IPS DF 4.7 (cell line): ENCODE measurements around the gene XPR1.

Source experiments
- DNase-seq: peaks from one replicate; pipeline ENCODE4 v3.0.0-alpha.2; 2013; ENCODE audit warnings: low spot score; ENCODE audit errors: extremely low read depth

XPR1 gene

DNA sequence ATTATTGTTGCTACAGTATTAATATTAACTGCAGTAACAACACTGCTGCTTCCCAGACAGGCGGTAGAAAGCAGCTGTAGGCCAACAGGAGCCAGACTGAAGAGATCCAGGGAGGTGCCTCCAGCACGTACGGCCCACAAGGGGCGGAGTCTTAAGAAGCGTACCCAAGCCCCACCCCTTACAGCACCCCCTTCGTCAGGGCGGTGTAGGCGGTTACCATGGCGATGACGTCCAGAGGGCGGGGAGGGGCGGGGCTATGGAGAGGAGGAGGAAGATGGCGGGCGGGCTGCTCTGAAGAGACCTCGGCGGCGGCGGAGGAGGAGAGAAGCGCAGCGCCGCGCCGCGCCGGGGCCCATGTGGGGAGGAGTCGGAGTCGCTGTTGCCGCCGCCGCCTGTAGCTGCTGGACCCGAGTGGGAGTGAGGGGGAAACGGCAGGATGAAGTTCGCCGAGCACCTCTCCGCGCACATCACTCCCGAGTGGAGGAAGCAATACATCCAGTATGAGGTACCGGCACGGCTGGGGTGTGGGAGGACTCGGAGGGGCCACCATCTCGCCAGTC lies at the start of gene XPR1:
Gene XPR1 (plus strand): TSS at position 257 of the 560 bp plus-strand sequence. CDS start 180 bp downstream, at position 437.
- DNase-seq, result peak; percentile 87

DNA sequence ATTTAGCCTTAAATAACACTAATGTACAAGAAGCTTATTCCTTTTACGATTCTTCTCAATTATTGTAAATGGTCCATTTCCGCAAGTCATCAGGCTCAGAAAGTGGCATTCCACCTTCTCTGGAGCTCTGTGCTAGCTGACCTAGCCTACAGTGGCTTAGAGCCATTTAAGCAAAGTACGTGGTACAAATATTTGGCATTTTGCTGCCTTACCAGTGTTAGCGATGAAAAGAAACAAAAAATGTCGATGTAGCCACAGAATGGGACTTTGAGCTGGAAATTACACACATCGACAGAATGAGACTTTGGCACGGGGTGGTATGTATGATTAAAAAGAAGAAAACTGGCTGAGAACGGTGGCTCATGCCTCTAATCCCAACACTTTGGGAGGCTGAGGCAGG lies 47.0 kb upstream of the XPR1 start:
- no peak for DNase-seq

GRCh38 chr1:180585994-180586359 lies 45.8 kb upstream of the XPR1 start:
- no peak for DNase-seq

- no peak for DNase-seq
Observed at GRCh38 chr1:180586671-180587155, 45.1 kb upstream of the XPR1 start.

GRCh38 chr1:180588121-180588520 lies 43.7 kb upstream of the XPR1 start:
- DNase-seq, result no peak

DNA sequence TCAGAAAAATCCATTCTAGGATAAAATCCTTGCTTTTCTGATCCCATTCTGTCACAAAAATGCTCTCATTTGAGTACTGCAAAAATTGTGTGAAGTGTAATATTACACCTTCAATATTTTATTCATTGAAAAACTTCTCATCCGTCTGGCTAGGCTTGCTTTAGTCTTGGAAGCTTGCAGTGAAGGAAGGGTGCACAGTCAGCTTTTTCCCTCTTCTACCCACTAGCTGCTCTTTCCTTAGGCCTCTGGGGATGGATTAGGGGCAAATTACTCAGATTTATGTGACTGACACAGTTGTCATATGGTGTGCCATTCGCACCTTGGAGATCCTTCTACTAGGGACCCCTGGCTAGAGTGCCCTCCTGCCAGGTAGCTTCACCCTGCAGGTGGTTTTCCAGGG lies 40.9 kb upstream of the XPR1 start:
- no peak for DNase-seq

DNA sequence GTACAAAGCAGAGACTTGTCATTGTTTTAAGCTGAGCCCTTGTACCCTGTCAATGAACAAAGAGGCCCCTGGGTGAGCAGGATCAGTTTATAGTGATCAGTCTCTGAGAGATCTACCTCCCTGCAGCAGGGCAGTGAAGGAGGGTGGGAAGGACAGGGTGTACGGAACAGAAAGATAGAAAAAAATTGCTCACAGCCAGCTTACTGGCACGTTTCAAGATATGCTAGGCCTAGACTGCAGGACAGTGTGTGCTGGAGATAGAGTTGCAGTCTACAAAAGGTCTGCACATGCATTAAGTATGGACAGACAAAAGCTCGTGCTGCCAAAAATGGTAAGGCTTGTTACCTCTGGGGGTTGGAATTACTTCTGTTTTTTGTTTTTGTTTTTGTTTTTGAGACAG lies 38.4 kb upstream of the XPR1 start:
- no peak for DNase-seq

- no peak for DNase-seq
Observed at GRCh38 chr1:180594723-180595122, 37.1 kb upstream of the XPR1 start.

GRCh38 chr1:180595966-180596365 lies 35.9 kb upstream of the XPR1 start:
- DNase-seq, result no peak

- no peak for DNase-seq
Observed at GRCh38 chr1:180597520-180597919, 34.3 kb upstream of the XPR1 start.

DNA sequence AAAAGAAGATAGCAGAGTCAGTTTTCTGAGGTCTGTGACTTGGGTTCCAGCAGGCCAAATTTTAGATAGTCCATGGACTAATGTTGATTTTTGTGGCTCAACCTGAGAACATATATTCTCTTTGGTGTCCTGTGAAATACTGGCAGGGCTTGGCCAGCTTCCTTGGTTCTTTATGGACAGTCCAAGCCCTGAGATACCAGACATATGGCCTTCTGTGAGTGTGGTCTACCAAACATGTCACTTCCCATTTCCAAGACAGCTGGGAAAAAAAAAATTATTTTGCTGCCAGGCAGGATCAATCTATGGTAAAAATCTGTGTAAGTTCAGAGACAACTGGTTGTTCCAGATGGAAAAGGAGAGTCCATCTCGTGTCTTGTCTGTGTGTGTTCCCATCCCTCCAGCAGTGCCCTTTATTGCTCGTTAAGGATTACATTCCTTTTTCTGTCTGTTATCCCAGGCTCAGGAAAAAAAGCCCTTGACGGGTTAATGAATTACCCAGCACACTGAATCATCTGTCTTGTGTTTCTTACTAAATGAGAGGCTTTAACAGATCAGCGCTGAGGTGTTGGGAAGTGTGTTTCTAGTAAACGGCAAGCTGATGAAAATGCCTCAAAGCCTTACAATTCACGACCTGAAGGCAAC lies 33.4 kb upstream of the XPR1 start:
- no peak for DNase-seq

- DNase-seq, result no peak
Observed at GRCh38 chr1:180600343-180600742, 31.5 kb upstream of the XPR1 start.

- no peak for DNase-seq
Observed at GRCh38 chr1:180601512-180601911, 30.3 kb upstream of the XPR1 start.

GRCh38 chr1:180603223-180603849 lies 28.5 kb upstream of the XPR1 start:
- no peak for DNase-seq

- DNase-seq, result no peak
Observed at GRCh38 chr1:180603850-180604226, 28.0 kb upstream of the XPR1 start.

DNA sequence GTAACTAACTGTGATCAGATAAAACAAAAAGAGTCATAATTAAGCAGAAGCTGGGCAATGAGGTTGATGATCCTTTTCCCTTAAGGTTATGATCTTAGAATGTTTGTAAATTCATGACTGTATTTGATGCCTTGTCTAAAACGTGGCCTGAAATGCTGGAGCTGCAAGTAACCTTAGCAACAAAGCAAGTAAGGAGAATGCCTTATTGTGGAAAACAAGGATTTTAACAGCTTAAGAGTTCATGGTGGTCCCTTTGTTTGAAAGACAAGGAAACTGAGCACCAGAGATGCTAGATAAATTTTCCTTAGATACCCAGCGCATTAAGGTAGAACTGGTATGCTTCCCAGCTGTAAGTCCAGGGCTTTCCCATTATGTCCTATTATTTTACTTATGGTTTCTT lies 25.7 kb upstream of the XPR1 start:
- no peak for DNase-seq

DNA sequence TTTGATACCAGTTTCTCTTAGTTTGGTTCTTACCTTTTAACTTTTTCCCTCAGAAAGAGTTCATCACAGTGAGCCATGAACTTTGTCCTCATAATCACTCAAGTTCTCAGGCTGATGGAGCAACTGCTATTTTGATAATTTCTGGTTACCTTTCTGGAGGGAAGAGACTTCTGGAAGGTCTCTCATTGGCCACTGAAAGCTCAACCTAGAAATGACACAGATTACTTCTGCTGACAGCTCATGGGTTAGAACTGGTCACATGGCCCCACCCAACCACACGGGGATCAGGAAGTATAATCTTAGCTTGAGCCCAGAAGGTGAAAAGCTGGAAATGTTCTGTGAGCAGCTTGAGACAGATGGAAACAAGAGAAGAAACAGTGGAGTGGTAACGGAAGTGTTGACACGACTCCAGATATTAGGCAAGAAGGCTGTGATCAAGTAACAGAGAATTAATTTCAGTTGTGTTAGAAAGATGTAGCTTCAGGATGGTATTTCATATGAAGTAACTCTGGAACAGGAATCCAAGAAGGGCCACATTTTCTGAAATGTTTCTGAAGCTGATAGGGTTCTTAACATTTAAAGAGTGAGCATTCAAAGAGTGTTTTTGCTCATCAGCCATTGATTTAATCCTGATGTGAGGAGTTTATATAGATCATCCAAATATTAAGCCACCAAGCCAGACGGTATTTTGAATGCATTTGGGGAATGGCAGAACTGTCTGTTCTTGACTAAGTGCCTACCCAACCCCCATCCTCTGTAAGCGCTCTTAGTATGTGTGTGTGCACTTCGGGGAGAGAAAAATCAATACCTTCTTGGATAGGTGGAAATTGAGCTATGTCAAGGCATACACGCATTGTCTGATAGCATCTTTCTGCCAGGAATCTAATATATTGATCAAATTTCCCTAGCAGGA lies 21.9 kb upstream of the XPR1 start:
- DNase-seq, result no peak

DNA sequence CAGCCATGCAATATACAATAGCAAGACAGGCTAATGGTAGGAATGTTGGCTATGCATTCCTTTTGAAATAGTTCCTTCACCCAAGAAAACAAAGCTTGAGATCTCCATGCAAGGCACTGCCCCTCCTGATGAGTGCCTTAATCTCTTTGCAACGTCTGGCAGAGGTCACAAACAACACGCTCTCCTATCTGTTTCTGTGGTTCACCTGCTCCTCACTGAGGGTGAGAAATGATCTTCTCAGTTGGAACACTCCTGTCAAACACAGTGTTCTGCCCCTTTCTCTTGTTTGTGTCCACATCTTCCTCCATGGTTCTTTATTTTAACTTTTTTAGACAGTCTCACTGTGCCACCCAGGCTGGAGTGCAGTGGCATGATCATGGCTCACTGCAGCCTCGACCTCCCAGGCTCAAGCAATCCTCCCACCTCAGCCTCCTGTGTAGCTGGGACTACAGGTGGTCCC lies 21.2 kb upstream of the XPR1 start:
- DNase-seq, result no peak

DNA sequence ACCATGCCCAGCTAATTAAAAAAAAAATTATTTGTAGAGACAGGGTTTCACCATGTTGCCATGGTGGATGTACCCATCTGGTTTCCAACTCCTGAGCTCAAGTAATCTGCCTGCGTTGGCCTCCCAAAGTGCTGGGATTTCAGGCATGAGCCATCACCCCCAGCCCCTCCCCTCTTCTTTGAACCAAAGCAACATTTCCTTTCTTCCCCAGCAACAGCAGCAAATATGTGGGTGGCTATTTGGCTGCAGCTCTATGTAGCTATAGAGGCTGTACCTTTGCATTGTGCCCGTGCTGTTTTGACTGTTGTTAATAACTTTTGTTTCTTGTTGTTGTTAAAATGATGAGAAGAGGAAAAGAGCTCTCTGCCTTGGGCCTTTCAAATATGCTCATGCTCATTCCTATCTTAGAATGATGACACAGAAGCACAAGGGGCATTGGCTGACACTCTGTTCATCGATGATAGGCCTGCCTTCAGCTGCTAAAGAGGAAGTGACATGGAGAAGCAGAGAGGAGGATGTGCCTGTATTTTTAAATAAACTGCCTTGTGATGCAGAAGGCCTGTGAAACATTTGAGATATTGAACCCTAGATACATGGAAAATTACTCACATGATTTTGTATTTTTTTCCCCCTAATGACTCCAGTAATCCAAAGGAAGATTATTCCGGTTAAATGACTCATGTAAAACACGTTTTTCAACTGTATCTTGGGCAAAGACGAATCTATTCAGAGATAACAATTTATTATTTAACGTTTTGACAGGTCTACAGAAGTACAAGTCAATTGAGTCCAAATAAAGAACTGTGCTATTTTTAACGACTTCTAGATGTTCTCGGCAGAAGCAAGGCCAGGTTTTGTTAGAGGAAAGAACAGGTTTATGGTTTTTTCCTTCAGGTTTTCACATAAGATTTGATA lies 20.5 kb upstream of the XPR1 start:
- DNase-seq, result no peak

DNA sequence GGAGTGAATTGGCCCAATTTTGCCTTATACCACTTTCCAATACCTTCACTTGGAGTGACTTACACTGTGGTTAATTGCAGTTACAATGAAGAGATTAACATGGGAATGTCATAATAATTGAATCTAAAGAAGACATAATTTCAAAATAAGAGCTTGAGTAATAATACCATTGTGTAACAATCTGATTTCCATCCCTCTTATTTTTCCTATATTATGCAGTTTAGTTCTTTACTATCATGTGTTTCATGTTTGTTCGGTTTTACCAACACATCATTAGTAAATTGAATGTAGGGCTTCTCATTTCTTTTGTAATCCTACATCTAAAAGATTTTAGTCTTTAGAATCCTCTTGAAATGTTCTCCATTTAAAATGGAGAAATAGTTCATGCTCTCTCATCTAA lies 19.2 kb upstream of the XPR1 start:
- no peak for DNase-seq

DNA sequence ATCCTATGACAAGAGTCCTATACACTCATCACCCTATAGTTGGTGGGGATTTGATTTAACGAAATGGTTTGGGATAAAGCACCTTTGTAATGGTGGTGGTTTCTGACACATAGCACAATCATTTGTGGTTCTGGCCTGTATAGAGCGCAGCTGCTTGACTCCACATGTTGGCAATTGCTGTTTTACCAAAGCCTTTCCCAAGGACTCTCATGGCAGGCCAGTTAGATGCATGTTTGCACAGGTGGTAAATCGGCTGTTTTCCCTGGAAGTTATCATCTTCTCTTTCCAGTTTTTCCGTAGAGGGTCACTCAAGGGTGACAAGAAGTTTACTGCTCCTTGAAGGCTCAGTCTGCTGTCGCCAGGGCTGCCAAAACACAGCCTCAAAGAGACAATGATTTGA lies 17.1 kb upstream of the XPR1 start:
- DNase-seq, result no peak
